GM18511 (cell line): ENCODE data around the gene FAIM2.

ENCODE experiments used
- ATAC-seq: cut with Tn5 transposase; IDR thresholded peaks from one replicate; pipeline ENCODE4 v1.9.1; 2021; ENCODE audit warnings: mild to moderate bottlenecking, moderate library complexity; ENCODE audit not compliant: unreplicated experiment

Gene FAIM2

GRCh38 chr12:49899286-49899843, 4.3 kb downstream of the FAIM2 start:
- no peak for ATAC-seq

DNA sequence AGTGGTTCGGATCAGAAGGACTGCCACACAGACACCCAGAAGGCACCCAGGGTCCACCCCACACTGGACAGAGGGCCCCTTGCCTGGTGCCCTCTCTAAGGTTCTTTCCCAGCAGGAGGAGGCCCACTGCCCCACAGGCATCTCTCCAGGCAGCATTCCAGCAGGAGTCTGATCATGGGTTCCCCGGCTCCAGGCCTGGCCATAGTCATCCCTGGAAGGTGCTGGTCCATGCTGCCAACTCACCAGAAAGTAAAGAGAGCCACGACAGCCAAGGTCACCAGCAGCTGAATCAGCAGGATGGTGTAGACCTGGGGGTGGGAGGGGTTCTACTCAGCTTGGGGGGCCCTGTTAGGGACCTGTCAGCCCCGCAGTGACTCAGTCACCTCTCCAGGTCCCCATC, 6.4 kb downstream of the FAIM2 start:
- no peak for ATAC-seq

DNA sequence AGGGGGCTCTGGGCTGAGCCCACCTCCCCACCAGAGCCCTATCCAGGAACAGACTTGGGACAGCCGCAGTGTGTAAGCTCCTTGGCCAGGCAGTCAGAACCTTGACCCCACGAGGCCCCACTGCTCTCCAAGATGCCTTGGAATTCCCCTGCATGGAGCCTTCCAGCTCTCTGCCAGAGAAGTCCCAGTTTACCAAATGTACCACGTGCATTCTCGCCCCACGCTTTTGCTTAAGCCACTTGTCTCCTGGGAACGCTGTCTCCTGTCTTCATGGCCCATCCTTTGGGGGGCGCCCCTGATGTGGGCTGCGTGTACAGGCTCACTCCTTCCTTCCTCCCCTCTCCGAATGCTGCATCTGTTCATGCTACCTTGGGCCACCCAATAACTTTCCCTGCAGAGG, 7.9 kb downstream of the FAIM2 start:
- ATAC-seq: no peak

DNA sequence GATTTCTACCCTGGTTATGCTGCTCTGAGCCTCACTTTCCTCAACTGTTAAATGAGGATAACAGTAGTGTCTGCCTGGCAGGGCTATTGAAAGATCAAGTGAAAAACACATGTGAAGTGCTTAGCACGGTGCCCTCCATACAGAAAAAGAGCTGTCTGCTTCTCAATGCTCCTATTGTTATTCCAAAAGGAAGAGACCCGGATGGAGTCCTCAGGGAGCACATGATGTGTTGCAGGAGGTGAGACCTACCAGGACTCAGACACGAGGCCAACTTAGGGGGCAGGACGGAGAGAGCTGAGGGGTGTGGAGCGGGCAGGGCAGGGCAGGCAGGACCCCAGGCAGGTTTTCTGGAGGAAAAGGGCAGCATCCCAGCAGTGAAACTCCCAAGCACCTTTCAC, 8.9 kb downstream of the FAIM2 start:
- ATAC-seq: no peak

GRCh38 chr12:49893753-49894750, 9.6 kb downstream of the FAIM2 start:
- ATAC-seq: no peak

DNA sequence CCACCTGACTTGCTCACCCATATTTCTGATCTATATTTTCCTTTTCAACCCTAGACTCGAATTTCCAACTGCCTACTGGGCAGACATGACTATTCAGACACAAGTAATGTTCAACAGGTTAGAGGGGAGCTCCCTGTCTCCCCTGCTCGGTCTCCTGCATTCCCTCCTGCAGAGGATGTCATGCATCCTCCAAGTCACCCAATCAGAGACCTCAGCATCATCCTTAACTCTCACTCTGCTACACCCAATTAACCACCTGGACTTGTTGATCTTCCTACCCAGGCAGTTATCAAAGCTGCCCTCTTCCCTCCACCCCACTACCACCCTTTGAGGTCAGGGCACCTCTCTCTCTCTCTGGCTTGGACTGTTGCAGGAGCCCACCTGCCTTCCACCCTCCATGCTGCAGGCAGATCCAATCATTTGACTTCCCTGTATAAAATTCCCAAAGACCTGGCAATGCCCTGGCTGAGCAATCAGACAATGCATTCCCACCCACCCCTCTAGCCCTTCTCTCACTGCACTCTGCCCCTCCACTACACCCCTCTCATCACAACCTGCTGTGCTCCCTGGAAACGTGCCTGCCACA, 10.9 kb downstream of the FAIM2 start:
- ATAC-seq: no peak

- no peak for ATAC-seq
Observed at GRCh38 chr12:49892084-49892731, 11.5 kb downstream of the FAIM2 start.

DNA sequence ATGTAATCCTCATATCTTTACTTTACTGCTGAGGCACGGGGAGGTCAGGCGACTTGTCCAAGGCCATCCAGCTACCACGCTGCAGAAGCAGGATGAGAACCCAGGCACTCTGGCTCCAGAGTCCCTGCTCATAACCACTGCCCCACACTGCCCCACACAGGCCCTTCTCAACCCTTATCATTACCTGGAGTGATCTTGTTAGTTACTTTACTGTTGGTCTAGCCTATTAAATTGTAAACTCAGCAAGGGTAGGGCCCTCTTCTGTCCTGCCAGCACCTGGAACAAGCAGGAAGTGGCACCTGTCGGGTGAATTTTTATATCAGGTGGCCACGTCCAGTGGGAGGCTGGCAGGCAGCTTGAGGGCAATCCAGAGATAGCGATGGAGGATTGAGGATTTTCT, 12.2 kb downstream of the FAIM2 start:
- no peak for ATAC-seq

DNA sequence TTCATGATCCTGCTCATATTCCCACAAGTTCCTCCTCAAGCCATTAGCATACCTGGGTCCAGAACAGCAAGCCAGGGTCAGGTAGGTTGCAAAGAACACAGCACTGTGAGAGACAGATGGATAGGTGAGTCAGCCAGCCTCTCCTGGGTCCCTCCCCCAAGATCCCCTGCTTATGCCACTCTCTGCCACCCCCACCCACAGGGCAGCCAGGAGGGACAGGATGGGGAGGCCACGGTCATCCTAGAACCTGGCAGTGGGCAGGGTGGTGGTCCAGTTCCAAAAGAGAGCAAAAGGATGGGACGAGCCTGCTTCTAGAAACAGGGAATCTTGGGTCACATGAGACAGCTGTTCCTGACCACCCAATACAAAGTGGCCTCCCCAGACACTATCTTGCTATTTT, 12.7 kb downstream of the FAIM2 start:
- no peak for ATAC-seq

DNA sequence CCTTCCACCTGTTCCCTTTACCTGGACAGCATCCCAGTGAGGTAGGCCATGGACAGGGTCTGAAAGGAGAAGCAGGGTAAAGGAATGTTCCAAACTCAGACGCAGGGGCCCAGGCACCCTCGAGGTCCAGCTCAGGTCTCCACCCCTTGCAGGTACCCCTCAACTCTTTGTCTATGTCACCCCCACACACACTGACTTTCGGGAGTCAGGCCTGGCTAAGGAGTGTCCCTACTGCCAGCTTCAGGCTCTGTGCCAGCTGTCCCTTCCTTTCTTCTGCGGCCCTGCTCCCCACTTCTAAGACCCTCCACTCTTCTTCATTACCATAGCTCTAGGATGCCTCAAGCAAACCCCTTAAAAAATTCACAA, 13.6 kb downstream of the FAIM2 start:
- ATAC-seq: no peak

DNA sequence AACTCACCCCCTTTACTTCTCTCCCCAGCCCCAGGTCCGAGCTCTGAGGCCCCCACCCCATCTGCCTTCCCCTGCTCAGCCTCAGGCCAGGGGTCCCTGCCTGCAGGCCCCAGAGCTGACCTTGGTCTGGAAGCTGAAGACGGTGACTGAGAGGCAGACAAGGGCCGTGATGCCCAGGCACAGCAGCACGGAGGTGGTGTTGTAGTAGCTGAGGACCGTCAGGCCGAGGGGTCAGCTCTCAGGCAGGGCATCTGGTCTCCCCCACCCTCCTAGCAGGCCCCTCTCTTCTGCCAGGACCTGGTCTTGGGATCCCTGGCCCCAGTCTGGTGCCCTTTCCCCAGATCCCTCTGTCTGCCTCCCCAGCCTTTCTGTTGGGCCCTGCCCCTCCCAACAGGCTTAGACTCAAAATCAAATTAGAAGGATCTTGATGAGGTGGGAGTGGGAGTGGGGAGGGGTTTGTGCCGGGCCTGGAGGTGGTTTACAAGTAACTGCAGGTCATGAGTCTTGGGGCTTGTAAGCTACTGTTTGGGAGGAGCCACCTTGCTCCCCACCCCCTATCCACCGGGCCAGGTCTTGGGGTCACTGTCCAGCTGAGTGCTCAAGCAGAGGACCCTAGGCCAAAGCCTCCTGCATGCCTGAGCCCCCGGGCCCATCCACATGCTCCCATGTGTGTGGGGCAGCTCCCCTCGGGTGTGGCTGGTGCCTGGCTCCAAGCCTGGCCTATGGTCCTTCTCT, 14.2 kb downstream of the FAIM2 start:
- no peak for ATAC-seq

DNA sequence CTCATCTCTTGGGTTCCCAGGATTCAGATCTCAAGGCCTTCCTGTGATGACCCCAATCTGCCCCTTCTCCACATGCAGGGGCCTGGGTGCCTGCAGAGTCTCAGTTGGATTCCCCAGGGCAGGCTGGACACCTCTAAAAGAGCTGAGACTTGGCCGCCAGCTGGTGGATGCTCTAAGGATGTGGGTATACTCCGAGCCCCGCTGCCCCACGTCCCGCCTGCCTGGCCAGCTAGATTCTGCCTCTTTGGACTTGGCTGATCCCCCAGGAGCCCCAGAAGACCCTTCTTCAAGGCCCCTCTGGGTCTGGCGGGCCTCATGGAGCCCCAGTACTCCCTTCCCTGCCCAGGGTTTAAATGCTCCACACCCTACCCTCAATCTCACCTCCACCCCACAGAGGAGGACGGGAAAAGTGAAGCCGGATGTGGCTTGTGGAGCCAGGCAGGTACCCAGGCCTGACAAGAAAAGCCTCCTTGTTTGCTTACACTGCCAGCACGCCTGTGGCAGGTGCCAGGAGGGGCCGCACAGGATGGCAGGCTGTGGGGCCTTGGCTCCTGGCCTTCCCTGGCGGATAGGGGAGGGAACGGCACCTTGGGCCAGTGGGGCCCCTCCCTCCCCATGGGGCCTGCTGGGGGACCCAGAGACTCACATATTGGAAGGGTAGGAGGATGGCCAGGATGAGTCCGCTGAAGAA, 15.1 kb downstream of the FAIM2 start:
- ATAC-seq: no peak

DNA sequence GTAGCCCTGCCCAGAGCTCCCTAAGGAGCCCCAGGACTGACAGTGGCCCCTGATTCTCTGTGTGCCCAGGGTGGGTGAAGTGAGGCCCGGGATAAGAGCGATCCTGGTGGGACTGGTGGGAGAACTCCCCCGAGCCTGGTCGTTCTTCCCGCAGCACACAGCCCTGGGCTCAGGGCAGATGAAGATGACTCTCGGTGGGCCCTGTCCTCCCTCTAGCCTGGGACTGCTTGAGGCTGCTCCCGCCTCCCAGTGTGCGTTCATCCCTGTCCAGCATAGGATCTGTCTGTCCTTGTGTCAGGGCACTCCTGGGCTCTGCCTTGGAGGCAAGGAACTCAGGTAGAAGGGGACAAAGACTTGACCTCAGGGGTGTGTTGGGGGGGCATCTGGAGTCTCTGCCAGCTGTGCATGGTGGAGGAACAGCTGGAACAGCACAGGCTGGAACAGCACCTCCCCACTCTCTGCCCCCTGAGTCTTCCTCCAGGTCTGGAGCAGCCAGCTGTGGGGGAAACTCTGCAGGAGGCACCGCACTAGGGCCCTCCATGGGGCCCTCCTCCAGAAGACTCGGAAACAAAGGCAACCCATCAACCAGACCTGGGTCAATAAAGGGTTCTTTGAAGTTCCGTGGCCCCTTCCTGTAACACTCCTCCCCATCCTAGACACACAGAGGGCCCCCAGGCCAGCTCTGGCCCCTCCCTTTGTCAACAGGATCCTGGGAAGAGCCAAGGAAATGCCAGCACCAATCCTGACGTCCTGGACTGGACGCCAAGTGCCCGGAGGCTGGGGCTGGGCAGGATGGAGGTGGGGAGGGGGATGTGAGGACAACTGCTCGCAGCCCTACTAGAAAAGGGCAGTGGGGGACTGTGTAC, 15.9 kb downstream of the FAIM2 start:
- ATAC-seq: no peak

DNA sequence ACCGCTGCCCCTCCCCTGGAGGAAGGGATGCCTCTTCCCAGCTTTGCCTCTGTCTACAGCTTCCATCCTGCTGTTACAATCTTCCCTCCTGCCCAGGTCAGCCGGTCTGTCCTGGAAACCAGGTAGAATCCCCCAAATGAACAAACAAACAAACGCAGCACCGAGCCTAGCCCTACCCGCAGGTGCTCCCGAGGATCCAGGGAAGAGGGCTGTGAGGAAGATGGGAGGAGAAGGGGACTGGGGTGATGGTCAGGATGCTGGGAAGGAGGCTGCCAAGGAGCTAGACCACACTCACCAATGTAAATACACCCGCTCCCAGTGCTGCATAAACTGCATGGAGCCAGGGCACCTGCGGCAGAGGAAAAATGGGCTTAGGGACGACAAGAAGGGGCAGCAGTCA, 16.6 kb downstream of the FAIM2 start:
- no peak for ATAC-seq

DNA sequence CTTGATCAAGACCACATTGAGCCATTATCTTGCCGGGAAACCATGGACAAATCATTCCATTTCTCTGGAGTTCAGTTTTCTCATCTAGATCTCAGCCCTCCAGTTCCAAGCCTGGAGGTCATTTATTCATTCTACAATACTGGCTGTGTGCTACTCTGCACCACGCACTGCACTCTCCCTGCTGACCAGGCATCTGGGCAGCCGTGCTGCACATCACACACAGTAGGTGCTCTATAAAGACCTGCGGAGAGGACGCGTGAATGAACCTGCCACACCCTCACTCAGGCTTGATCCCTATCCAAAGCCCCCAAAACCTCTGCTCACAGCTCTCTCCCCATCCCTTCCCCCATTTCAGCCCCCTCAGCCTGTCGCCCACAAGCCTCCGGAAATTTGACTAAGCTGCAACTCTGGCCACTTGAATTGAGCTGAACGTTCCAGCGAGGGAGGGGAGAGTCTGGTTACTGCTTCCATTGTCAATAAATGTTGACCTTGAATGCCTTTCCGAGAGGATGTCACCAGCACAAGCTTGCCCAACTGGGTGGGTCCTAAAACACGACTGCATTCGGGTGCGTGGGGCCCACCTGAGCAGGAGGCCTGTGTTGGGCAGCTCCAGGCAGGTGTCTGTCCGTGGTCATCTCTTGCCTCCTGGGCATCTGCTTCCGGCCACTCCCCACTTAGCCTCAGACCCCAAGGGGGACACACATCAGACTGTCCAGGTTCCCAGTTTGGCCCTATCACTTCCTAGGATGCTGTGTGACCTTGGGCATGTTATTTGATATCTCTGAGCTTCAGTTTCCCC, 17.8 kb downstream of the FAIM2 start:
- no peak for ATAC-seq

DNA sequence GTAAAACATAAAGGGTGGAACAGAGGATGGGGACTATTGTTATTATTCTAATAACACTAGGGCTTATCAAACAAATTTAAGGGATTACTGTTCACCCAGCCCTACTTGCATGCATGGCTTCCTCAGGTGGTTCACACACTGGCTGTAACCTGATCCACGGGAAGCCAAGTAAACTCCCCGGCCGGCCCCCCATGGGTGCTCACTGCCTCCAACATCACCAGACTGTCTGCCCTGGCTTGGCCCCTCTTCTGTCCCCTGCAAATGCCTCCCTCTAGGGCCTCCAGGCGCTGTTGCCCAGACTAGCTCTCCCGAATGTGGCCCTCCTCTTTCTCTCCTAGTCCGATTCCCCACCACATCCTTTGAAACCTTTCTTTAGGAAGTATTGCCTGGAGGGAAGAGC, 18.6 kb downstream of the FAIM2 start:
- no peak for ATAC-seq

DNA sequence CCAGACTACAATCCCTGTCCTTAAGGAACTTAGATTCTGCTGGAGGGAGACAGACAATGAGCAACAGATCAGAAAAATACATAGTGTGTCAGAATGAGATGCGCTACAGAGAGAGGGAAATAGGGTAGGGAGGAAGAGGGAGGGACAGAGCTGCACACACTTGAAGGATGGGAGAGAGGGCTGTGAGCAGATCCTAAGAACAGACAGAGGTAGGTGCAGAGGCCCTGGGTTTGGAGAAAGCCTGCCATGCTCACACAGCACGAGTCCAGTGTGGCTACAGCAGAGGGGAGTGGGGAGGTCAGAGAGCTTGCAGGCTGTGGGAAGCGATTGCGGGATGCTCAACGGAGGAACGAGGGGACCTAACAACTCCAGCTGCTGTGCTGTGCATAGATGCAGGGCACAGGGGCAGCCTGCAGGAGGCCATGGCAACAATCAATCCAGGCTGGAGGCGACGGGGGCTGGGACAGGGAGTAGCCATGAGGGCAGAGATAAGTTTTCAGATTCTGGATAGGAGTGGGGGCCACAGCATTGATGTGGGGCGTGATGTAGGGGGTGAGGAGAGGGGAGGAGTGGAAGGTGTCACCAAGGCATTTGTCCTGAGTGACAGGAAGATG, 20.7 kb downstream of the FAIM2 start:
- ATAC-seq: no peak

- no peak for ATAC-seq
Observed at GRCh38 chr12:49882248-49882850, 21.4 kb downstream of the FAIM2 start.
